Measurements from ENCODE around the gene COL15A1. TPM values are rescaled to one million over a fixed set of nuclear protein-coding genes. Genes with fewer than 3 reads are reported as not detected.
"Not testable (repeated sequence)": the region's sequence is repeated elsewhere in the genome, so short reads cannot be mapped to it uniquely, and the experiment has no call there.

The COL15A1 gene
- total RNA-seq, 2 donors from 2014 or later: 6.0 to 16.0 TPM

DNA sequence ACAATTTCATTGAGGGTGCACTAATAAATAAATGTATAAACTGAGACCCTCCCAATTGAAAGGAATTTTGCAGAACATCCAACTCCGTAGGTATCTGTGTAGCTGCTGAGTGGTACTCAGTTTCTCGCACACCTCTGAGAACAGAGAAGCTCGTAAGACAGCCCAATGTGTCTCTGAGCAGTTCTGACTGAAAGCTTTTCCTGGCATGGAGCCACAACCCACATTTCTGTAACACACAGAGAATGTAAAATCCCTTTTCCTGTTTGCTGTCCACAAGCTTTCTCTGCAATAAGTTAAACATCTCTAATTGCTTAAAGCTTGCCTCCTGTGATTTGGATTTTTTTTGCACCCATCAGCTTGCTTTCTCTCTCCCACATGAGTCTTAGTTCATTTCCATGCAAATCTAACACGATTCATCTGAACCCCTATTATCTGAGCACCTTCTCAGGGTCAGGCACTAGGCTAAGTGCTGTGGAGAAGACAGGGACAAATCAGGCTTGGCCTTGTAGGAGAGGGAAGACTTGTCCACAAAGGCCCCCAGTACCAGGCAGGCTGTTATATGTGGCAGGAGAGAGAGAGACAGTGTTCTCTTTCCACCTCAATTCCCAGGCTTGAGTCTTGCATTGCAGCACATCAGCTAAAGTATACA, 44.2 kb upstream of the COL15A1 start:
- Histone ChIP-seq H3K36me3 (no peaks in the 10 kb centered on the region), H3K9ac (ENCODE audit: low read depth in 2 of 2, low read length in 2 of 2) (no peak overlapping the region), H3K4me1 (no peaks in the 10 kb centered on the region), H3K4me3 (no peak overlapping the region), H3K9me3 (no peaks in the 10 kb centered on the region), H3K27ac (no peak overlapping the region), H3K27me3 (no peaks in the 10 kb centered on the region)
- intact Hi-C loops (cut with DNase I): no loop called here
- DNase-seq: no peak
- TF ChIP-seq, protein P1, sequence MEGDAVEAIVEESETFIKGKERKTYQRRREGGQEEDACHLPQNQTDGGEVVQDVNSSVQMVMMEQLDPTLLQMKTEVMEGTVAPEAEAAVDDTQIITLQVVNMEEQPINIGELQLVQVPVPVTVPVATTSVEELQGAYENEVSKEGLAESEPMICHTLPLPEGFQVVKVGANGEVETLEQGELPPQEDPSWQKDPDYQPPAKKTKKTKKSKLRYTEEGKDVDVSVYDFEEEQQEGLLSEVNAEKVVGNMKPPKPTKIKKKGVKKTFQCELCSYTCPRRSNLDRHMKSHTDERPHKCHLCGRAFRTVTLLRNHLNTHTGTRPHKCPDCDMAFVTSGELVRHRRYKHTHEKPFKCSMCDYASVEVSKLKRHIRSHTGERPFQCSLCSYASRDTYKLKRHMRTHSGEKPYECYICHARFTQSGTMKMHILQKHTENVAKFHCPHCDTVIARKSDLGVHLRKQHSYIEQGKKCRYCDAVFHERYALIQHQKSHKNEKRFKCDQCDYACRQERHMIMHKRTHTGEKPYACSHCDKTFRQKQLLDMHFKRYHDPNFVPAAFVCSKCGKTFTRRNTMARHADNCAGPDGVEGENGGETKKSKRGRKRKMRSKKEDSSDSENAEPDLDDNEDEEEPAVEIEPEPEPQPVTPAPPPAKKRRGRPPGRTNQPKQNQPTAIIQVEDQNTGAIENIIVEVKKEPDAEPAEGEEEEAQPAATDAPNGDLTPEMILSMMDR (IDR thresholded peaks at IDR 0.05): no peak

DNA sequence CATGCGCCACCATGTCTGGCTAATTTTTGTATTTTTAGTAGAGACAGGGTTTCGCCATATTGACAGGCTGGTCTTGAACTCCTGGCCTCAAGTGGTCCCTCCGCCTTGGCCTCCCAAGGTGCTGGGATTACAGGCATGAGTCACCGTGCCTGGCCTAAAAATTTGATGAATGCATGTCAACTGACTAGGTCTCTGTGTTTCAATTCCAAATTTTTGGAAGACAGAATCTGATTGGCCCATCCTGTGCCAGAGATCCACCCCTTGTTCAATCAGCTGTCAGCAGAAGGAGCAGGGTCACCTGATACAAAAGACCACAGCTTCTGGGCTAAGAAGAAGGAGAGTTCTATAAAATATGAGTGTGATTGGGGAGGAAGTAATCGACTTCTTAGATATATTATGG, 43.5 kb upstream of the COL15A1 start:
- no peak for DNase-seq
- TF ChIP-seq, protein P1 (IDR thresholded peaks at IDR 0.05): no peak
- H3K4me3 ChIP-seq: no peak overlapping the region
- no peak overlapping the region for H3K9ac ChIP-seq (ENCODE audit: low read depth in 2 of 2, low read length in 2 of 2)
- no peaks in the 10 kb centered on the region for H3K27me3 ChIP-seq
- H3K9me3 ChIP-seq: no peaks in the 10 kb centered on the region
- H3K27ac ChIP-seq: no peak overlapping the region
- no peaks in the 10 kb centered on the region for H3K36me3 ChIP-seq
- no peaks in the 10 kb centered on the region for H3K4me1 ChIP-seq
- intact Hi-C loops (cut with DNase I): no loop called here

DNA sequence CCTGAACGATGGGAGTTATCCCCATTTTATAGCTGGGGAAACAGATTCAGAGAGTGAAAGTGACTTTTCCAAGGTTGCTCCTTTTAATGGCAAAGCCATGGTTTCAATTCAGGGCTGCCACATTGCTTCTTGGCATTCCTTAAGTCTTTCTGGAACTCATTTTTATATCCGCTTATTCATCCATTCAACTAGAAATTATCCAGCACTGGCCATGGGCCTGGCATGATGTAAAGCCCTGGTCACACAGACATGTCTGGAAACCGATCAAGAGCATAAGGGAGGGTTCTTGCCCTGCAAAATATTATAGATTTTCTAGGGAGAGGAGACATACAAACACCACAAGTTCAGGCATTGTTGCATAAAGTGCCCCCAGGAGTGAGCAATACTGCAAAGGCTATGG, 43.0 kb upstream of the COL15A1 start:
- intact Hi-C loops (cut with DNase I): no loop called here
- no peak overlapping the region for H3K27ac ChIP-seq
- DNase-seq: no peak
- no peaks in the 10 kb centered on the region for H3K36me3 ChIP-seq
- H3K4me3 ChIP-seq: no peak overlapping the region
- H3K9ac ChIP-seq (ENCODE audit: low read depth in 2 of 2, low read length in 2 of 2): no peak overlapping the region
- H3K4me1 ChIP-seq: no peaks in the 10 kb centered on the region
- TF ChIP-seq, protein P1 (IDR thresholded peaks at IDR 0.05): no peak
- no peaks in the 10 kb centered on the region for H3K27me3 ChIP-seq
- H3K9me3 ChIP-seq: no peaks in the 10 kb centered on the region

DNA sequence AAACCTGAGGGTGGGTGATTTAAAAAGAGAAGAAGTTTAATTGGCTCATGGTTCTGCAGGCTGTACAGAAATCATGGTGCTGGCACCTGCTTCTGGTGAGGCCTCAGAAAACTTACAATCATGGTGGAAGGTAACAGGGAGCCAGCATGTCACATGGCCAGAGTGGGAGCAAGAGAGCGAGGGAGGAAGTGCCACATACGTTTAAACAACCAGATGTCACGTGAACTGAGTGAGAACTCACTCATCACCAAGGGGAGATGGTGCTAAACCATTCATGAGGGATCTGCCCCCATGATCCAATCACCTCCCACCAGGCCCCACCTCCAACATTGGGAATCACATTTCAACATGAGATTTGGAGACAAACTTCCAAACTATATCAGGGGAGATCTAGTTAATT, 41.9 kb upstream of the COL15A1 start:
- H3K36me3 ChIP-seq; H3K4me1 ChIP-seq; intact Hi-C loops (cut with DNase I); DNase-seq; H3K9ac ChIP-seq (ENCODE audit: low read depth in 2 of 2, low read length in 2 of 2); H3K27ac ChIP-seq; H3K4me3 ChIP-seq; H3K9me3 ChIP-seq; H3K27me3 ChIP-seq: not testable (repeated sequence)

DNA sequence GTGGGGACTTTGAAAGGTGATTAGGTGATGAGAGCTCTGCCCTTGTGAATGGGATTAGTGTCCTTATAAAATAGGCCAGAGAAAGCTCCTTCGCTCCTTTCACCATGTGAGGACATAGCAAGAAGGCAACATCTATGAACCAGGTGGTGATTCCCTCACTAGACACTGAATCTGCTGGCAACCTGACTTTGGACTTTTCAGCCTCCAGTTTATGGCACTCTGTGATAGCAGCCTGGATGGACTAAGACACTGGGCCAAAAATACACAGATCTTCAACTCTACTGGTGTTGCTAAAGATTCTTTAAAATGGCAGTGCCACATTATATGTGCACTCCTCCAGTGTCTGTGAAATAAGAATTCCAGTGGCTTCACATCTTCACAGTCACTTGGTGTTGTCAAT, 41.2 kb upstream of the COL15A1 start:
- H3K4me3 ChIP-seq: no peak overlapping the region
- H3K4me1 ChIP-seq: no peaks in the 10 kb centered on the region
- no peaks in the 10 kb centered on the region for H3K36me3 ChIP-seq
- no peaks in the 10 kb centered on the region for H3K27me3 ChIP-seq
- TF ChIP-seq, protein P1 (IDR thresholded peaks at IDR 0.05): no peak
- no peak overlapping the region for H3K27ac ChIP-seq
- no peaks in the 10 kb centered on the region for H3K9me3 ChIP-seq
- H3K9ac ChIP-seq (ENCODE audit: low read depth in 2 of 2, low read length in 2 of 2): no peak overlapping the region
- intact Hi-C loops (cut with DNase I): no loop called here
- DNase-seq: no peak

DNA sequence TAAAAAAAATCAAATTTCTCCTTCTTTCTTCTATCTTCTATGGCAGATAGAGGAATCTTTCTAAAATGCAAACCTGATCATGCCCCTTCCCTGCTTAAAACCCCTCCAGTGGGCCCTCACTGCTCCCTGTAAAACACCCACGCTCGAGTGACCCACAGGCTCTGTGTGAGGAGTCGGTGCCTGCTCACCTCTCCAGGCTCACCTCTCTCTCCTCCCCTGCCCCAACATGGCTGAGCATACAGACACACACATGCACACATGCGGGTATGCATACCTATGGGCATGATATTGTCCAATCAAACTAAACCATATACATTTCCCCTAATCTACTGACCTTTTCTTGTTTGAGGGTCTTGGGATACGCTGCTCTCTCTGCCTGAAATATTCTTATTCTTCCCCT, 40.8 kb upstream of the COL15A1 start:
- H3K4me1 ChIP-seq: no peaks in the 10 kb centered on the region
- H3K27me3 ChIP-seq: no peaks in the 10 kb centered on the region
- no peak for DNase-seq
- H3K27ac ChIP-seq: no peak overlapping the region
- H3K9me3 ChIP-seq: no peaks in the 10 kb centered on the region
- no peaks in the 10 kb centered on the region for H3K36me3 ChIP-seq
- no peak overlapping the region for H3K4me3 ChIP-seq
- no peak overlapping the region for H3K9ac ChIP-seq (ENCODE audit: low read depth in 2 of 2, low read length in 2 of 2)
- intact Hi-C loops (cut with DNase I): no loop called here
- TF ChIP-seq, protein P1 (IDR thresholded peaks at IDR 0.05): no peak

All from colonic mucosa (tissue), 4 donors.